Activated CD4-positive, CD25-positive, alpha-beta regulatory T cell treated with anti-CD3 and anti-CD28 coated beads, Interleukin-2, amount 50 U/mL, for 24 hours (primary cell): ENCODE data around the gene TMEM139.
"Not testable (repeated sequence)": the region's sequence is repeated elsewhere in the genome, so short reads cannot be mapped to it uniquely, and the experiment has no call there.

ENCODE experiments used
- ATAC-seq, 2 donors: fragments of 150-1000 bp; cut with Tn5 transposase; one replicate each; pipeline ENCODE4 v1.10.0; 2021; ENCODE audit warnings: mild to moderate bottlenecking in 1 of 2, moderate library complexity in 1 of 2

TMEM139 gene

GRCh38 chr7:143289888-143290287 is 5.1 kb downstream of the TMEM139 start:
- not testable (repeated sequence) for ATAC-seq

GRCh38 chr7:143290293-143290692 is 5.5 kb downstream of the TMEM139 start:
- no peak for ATAC-seq

GRCh38 chr7:143292876-143293275 is 8.1 kb downstream of the TMEM139 start:
- no peak for ATAC-seq

DNA sequence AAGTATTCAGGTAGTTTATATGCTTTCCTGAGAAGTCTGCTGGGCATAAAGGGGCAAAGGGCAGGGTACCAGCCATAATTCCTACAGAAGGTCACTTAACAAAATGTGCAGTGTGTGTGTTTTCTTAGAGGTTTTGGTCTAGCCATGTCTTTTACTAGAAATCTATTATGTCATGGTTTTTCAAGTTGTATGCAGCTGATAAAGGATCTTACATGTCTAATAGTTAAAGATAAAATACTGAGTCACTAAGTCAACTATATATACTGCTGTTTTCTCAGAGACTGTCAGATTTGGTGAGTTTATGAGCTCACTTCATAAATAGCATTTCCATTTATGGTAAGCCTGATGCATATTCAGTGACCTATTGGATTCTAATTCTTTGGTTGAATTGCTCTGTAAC is 11.1 kb downstream of the TMEM139 start:
- peak; percentile 59 to 76 for ATAC-seq

DNA sequence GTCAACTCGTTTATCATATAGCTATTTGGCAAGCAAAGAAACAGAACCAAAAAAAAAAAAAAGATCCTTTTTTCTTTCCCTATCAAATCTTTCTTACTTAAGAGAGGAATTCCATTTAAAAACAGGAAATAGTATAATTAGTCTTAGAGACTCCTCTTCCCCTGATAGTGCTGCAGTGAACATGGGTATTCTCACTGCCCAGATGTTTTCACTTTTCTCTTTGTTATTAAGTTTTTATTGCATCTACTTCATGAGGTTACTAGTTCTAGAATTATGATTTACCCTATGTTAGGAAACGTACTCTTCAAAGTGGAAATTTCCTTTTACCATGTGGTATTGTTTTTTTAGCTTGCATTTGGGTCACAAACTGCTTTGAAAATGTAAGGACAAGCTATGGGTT is 11.9 kb downstream of the TMEM139 start:
- ATAC-seq = no peak

DNA sequence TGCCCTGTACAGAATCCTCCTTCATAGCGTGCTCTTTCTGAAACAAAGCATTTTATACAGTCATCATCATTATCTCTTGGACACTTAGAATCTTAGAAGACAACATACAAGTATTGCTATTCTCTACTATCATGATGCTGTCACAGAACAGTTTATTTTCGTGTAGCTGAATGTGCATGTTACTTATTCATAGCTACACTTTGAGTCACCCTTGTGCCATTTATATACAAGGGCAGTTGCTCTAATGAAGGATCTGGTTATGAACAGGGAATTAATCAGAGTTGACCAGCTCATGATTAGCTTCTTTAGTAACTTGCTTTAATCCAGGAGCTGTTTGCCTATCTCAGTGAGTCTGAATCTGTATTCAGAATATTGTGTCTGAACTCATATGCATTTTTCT is 14.6 kb downstream of the TMEM139 start:
- peak; percentile 16 to 39 for ATAC-seq

- ATAC-seq = peak; percentile 69 to 72
Measured at GRCh38 chr7:143299840-143300239, 15.1 kb downstream of the TMEM139 start.

DNA sequence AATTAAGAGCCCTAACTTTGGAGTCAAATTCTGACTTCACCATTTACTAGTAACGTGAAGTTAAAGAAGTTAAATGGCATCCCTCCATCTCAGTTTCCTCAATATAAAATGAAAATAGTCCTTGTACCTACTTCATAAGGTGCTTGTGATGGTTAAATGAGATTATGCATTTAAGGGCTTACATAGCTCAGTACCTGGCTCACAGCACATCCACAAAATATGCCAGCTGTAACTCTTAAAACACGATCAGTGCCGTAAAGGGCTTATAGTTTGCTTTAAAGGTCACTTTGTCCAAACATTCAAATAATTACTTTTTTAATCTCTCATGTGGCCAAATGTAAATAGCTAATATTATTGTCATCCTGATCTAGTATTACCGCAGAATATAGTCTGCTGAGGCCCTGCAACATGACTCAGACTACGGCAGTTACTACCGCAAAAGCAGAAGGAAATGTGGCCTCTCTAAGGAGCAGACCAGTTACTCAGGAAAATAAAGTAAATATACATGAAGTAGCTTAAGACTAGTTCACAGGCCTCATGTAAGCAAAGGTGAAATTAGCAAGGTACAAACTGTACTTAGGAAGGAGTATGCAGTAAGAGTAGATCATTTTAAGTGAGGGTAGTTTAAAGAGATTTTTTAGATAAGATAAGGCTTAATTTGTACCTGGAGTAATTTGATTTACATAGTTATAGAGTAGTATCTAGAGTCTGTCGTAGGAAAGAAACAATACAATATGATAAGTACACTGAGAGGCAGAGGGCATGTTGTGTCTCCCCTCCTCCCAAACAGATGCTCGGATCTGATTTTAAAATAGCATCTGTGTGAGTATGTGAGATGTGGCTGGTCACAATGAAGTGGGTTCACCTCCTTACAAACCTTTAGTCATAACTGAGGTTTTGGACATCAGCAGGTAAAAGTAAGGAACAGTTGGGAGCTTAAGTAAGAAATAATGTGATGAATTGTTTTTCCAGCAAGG is 16.5 kb downstream of the TMEM139 start:
- ATAC-seq = no peak

DNA sequence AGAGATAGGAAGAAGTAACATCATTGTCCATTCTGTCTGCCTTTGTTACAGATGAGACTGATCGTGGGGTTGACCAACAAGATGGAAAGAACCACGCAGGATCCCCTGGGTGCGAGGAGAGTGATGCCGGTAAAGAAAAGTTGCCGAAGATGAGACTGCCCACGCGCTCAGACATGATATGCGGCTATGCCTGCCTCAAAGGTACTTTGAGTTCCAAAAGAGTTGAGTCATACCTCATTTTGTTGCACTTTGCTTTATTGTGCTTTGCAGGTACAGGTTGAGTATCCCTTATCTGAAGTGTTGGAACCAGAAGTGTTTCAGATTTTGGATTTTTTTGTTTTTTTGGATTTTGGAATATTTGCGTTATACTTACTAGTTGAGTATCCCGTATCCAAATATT is 19.0 kb downstream of the TMEM139 start:
- ATAC-seq = no peak

- ATAC-seq = no peak
Measured at GRCh38 chr7:143304938-143305337, 20.2 kb downstream of the TMEM139 start.

GRCh38 chr7:143305423-143306070 is 20.8 kb downstream of the TMEM139 start:
- ATAC-seq = peak; percentile 65 to 68

- ATAC-seq = no peak
Measured at GRCh38 chr7:143308632-143309031, 23.9 kb downstream of the TMEM139 start.

- no peak for ATAC-seq
Measured at GRCh38 chr7:143314127-143314526, 29.4 kb downstream of the TMEM139 start.

GRCh38 chr7:143315776-143316175 is 31.0 kb downstream of the TMEM139 start, which contains the start of gene CLCN1:
Gene CLCN1, plus strand, starts transcription at chr7:143316111. Its CDS starts 102 bp downstream, at chr7:143316213.
- ATAC-seq = no peak

- ATAC-seq = no peak
Measured at GRCh38 chr7:143316492-143316891, 31.7 kb downstream of the TMEM139 start.

DNA sequence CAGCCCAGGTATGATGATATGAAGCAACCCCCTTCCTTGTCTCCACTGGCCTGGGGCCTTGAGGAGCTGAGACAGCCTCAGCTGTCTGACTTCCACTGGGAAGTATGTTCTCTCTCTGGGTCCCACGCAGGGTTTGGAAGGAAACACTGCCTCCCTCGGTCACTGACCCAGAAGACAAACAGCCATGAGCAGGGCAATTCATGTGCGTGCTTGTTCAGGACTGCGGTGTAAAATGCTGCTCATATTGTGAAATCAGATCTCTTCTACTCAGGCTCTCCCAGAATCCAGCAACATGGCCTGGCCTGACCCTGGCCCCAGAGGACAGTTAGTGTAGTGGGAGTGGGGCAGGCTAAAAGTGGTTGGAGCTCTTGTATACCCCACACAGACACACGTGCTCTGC is 33.9 kb downstream of the TMEM139 start:
- no peak for ATAC-seq

- ATAC-seq = no peak
Measured at GRCh38 chr7:143320620-143321019, 35.9 kb downstream of the TMEM139 start.

- ATAC-seq = no peak
Measured at GRCh38 chr7:143321242-143321641, 36.5 kb downstream of the TMEM139 start.

GRCh38 chr7:143321734-143322133 is 37.0 kb downstream of the TMEM139 start:
- no peak for ATAC-seq

DNA sequence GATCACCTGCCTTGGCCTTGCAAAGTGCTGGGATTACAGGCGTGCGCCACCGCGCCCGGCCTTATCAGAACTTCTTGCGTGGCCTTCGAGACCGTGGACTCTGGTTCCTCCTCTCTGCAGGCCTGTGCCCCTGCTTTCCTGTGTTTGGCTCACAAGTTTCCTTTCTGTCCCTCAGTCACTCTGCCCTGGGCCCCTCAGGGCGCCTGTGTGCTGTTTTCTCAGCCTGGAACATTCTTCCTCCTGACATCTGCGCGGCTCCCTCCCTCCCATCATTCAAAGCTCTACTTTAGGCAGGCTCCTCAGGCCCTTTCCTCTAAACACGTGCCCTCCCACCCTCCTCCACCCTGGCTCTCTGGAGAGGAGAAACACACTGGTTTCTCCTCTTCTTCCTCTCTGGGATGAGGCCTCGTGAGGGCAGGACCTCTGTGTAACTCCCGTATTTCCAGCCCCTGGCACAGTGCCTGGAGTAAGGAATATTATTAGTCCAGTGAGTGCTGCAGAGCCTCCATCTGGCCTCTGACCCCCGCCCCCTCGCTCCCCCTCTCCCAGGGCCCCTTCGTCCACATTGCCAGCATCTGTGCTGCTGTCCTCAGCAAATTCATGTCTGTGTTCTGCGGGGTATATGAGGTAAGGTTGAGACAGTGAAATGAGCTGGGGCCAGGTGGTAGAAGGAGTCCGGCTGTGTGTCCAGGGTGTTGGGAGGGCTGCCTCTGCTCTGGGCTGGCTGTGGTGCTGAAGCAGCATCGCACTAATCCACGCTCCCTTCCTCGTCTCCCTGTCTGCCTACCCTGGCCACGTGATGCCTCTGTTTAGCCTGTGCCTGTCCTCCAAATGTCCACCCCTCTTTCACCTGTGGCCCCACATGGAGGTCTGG is 38.2 kb downstream of the TMEM139 start:
- no peak for ATAC-seq

- no peak for ATAC-seq
Measured at GRCh38 chr7:143323653-143324052, 38.9 kb downstream of the TMEM139 start.

DNA sequence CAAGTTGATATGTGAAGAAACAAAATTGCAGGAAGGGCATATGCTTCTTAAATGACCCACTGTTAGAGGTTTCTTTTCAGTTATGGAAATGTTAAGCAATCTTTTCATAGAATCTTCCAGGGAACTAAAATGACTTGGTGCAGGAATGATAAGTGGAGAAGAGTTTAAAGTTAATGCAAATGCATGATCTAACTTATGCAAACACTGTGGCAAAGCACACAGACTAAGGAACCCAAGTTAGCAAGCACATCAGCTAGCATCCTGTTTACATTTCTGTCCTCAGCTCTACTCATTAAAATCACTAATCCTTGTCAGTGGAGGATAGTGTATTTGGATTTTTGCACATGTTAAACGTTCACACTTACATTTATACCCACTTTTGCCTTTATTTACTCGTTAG is 40.5 kb downstream of the TMEM139 start:
- no peak for ATAC-seq

GRCh38 chr7:143327903-143328302 is 43.1 kb downstream of the TMEM139 start:
- no peak for ATAC-seq
